MG63 (cell line): Measurements from ENCODE around the gene LMO2. TPM values are rescaled to one million over a fixed set of nuclear protein-coding genes. Genes with fewer than 3 reads are reported as not detected.
A peak's percentile ranks its signal among the peaks of the same experiment; 100 is the strongest.
"Not testable (repeated sequence)": the region's sequence is repeated elsewhere in the genome, so short reads cannot be mapped to it uniquely, and the experiment has no call there.

Source experiments
- DNase-seq: peaks from one replicate; pipeline ENCODE4 v3.0.0-alpha.2; 2020
- H3K27me3 ChIP-seq: fragments of 250-450 bp; sonication (Bioruptor Pico); 2 replicates; pipeline ENCODE4 v1.5.1; 2020; ENCODE audit warnings: mild to moderate bottlenecking, moderate library complexity
- H3K36me3 ChIP-seq: fragments of 250-450 bp; sonication (Bioruptor Pico); 2 replicates; pipeline ENCODE4 v1.5.1; 2020; ENCODE audit warnings: mild to moderate bottlenecking, moderate library complexity
- H3K4me3 ChIP-seq: fragments of 250-450 bp; sonication (Bioruptor Pico); 2 replicates; pipeline ENCODE4 v1.5.1; 2020; ENCODE audit warnings: mild to moderate bottlenecking, moderate library complexity
- H3K9me3 ChIP-seq: fragments of 250-450 bp; sonication (Bioruptor Pico); 2 replicates; pipeline ENCODE4 v1.5.1; 2020; ENCODE audit warnings: mild to moderate bottlenecking, moderate library complexity
- total RNA-seq: library from RNA; depleted of rRNA; stranded (reverse); fragments of >200 nt; shearing (Covaris generic); gene quantifications from 2 replicates; pipeline ENCODE4 v1.2.3, GENCODE V29; 2014; ENCODE audit warnings: low replicate concordance; rRNA removed

Gene LMO2
- total RNA-seq = not detected in 2 replicates

- DNase-seq = no peak
Measured at GRCh38 chr11:33891714-33892327, at the start of gene LMO2. Gene LMO2, minus strand, starts transcription at chr11:33892076. Its CDS starts 22,360 bp downstream, at chr11:33869716.

DNA sequence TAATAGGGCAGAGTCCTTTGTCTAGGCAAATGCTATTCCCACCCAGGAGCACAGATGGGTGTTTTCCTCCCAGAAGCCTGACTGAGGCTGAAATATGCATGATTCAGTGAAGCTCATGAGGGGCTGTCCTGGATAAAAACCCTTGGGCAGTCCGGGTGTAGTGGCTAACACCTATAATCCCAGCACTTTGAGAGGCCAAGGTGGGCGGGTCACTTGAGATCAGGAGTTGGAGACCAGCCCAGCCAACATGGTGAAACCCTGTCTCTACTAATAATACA lies 48.6 kb upstream of the LMO2 start:
- Histone ChIP-seq H3K4me3 (no peak overlapping the region), H3K27me3 (no peaks in the 10 kb centered on the region), H3K36me3 (no peaks in the 10 kb centered on the region), H3K9me3 (no peaks in the 10 kb centered on the region)
- DNase-seq = peak; percentile 66

More at GRCh38 chr11:33891714-33892327, at the start of gene LMO2:
- Histone ChIP-seq H3K9me3 (no peaks in the 10 kb centered on the region), H3K36me3 (no peaks in the 10 kb centered on the region), H3K4me3 (no peak within 1 kb of the TSS), H3K27me3 (no peaks in the 10 kb centered on the region)

GRCh38 chr11:33936725-33937604 lies 45.1 kb upstream of the LMO2 start:
- no peaks in the 10 kb centered on the region for H3K36me3 ChIP-seq
- DNase-seq = no peak
- no peaks in the 10 kb centered on the region for H3K27me3 ChIP-seq
- no peaks in the 10 kb centered on the region; the same call in none of the 2 replicates for H3K9me3 ChIP-seq
- H3K4me3 ChIP-seq = no peak overlapping the region

DNA sequence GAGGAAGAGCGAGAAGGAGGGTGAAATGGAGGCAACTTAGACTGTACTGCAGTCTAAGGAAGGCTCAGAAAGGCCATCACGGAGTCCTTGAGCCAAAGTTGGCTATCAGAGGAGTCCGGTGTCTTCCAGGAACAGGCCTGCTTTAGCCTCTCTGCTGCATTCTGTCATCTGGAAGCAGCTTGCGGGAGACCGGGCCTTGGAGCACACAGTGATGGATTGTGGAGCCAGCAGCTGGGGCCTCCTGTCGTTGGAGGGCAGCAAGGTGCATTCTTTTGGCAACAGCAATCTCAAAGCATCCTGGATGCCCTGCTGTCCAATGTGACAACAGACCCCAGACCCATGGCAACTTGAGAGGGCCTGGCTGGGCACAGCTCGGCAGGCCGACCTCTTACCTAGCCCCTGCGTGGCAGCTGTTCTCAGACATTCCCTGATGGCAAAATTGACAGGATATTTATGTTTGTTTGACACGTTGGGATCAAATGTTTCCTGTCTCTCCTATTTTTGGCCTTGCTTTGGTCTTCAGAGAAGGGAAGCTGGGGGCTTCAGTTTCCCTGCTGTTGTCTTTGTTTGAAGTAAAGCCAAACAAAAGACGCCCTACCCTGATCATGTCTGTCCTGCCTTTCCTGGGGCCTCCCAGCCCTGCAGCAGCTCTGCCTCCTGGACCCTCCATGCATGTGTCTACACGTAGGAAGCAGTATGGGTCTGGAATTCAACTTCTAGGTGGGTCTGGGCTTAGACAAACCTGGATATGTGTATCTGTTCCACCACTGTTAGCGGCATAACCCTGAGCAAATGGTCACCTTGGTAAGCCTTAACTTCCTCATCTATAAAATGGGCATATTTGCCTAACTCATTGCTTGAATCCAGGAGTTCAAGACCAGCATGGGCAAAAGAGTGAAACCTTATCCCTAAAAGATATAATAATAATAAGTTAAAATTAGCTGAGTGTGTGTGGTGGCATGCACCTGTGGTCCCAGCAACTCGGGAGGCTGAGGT lies 43.9 kb upstream of the LMO2 start:
- Histone ChIP-seq H3K9me3 (no peaks in the 10 kb centered on the region; the same call in none of the 2 replicates), H3K27me3 (no peaks in the 10 kb centered on the region), H3K36me3 (no peaks in the 10 kb centered on the region), H3K4me3 (no peak overlapping the region)
- DNase-seq = no peak

- no peaks in the 10 kb centered on the region for H3K27me3 ChIP-seq
- H3K9me3 ChIP-seq = no peaks in the 10 kb centered on the region; the same call in none of the 2 replicates
- no peaks in the 10 kb centered on the region for H3K36me3 ChIP-seq
- no peak for DNase-seq
- H3K4me3 ChIP-seq = no peak overlapping the region
Measured at GRCh38 chr11:33935005-33935404, 43.1 kb upstream of the LMO2 start.

- H3K36me3 ChIP-seq = no peaks in the 10 kb centered on the region
- H3K27me3 ChIP-seq = no peaks in the 10 kb centered on the region
- no peak overlapping the region for H3K4me3 ChIP-seq
- H3K9me3 ChIP-seq = no peaks in the 10 kb centered on the region; the same call in none of the 2 replicates
- no peak for DNase-seq
Measured at GRCh38 chr11:33934450-33934849, 42.6 kb upstream of the LMO2 start.

GRCh38 chr11:33933602-33934001 lies 41.7 kb upstream of the LMO2 start:
- Histone ChIP-seq H3K4me3 (no peak overlapping the region), H3K36me3 (no peaks in the 10 kb centered on the region), H3K9me3 (no peaks in the 10 kb centered on the region; the same call in none of the 2 replicates), H3K27me3 (no peaks in the 10 kb centered on the region)
- no peak for DNase-seq

DNA sequence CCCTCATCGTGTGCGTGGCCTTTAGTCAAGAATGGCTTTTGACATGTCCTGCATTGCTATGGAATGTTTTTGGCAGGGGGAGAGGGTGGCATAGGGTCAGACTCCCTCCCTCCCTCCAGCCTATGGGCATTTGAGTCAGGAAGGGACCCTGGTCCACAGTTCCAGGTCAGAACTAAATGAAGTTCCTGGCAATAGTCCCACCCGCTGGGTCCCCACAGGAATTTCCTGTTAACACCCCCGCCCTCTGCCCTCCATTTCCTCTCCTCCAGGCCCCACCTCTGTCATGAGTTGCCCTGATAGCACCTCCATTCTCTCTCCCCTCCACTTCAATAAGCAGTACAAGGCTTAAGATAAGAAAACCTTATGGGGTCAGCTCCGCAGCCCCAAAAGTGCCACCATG lies 40.8 kb upstream of the LMO2 start:
- no peaks in the 10 kb centered on the region for H3K36me3 ChIP-seq
- H3K9me3 ChIP-seq = no peaks in the 10 kb centered on the region; the same call in none of the 2 replicates
- no peak overlapping the region for H3K4me3 ChIP-seq
- no peak for DNase-seq
- no peaks in the 10 kb centered on the region for H3K27me3 ChIP-seq

DNA sequence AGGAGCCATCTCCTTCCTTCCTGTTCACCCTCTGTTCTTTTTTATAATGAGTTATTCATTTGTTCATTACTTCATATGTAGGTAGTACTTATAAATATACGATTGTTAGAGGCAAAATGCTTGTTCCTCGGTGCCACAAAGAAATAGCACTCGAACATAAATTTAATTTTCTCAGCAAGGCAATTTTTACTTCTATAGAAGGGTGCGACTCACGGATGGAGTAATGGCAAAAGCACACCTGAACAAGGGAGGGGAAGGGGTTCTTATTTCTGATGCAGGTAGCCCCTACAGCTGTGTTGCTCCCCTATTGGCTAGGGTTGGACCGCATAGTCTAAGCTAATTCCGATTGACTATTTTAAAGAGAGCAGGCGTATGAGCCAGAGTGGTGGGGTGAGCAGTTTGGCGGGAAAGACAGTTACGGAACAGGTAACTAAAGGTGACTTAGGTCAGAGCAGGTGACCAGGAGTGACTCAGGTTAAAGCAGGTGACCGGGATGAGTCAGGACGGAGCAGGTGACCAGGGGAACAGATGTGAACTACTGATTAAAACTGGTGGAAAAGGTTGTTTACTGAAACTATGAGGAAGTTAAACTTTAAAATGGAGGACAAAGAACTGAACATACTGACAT lies 40.0 kb upstream of the LMO2 start:
- DNase-seq, H3K36me3 ChIP-seq, H3K9me3 ChIP-seq, H3K27me3 ChIP-seq, H3K4me3 ChIP-seq: not testable (repeated sequence)

DNA sequence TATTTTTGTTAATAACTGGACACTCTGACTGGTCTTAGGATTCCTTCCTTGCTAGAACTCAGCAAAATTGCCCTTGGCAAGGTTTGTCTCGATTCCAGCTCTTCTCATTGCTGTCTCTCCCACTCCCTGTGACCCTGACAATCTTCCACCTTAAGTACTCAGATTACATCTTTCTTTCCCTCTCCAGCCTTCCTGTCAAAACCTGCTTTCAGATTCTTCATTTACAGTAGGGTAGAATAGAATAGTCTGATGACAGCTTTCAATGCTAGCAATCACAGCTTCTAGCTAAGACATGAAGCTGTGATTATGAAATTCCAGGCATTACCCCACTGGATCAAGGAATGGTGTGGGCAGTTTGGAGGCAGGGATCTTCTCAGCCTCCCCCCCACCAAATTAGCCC lies 39.2 kb upstream of the LMO2 start:
- no peak for DNase-seq
- no peaks in the 10 kb centered on the region; the same call in none of the 2 replicates for H3K9me3 ChIP-seq

GRCh38 chr11:33930317-33931021 lies 38.6 kb upstream of the LMO2 start:
- DNase-seq = no peak
- Histone ChIP-seq H3K4me3 (no peak overlapping the region), H3K9me3 (no peaks in the 10 kb centered on the region; the same call in none of the 2 replicates), H3K27me3 (no peaks in the 10 kb centered on the region), H3K36me3 (no peaks in the 10 kb centered on the region)

More for the DNA sequence above, 39.2 kb upstream of the LMO2 start:
- Histone ChIP-seq H3K27me3 (no peaks in the 10 kb centered on the region), H3K4me3 (no peak overlapping the region), H3K36me3 (no peaks in the 10 kb centered on the region)

- no peak for DNase-seq
- H3K9me3 ChIP-seq = no peaks in the 10 kb centered on the region; the same call in none of the 2 replicates
- H3K27me3 ChIP-seq = 0 out of 2 replicates have a peak, but pooled peaks cover 2% of the 10 kb centered on the region
- H3K36me3 ChIP-seq = no peaks in the 10 kb centered on the region
- H3K4me3 ChIP-seq = no peak overlapping the region
Measured at GRCh38 chr11:33928564-33928963, 36.7 kb upstream of the LMO2 start.

DNA sequence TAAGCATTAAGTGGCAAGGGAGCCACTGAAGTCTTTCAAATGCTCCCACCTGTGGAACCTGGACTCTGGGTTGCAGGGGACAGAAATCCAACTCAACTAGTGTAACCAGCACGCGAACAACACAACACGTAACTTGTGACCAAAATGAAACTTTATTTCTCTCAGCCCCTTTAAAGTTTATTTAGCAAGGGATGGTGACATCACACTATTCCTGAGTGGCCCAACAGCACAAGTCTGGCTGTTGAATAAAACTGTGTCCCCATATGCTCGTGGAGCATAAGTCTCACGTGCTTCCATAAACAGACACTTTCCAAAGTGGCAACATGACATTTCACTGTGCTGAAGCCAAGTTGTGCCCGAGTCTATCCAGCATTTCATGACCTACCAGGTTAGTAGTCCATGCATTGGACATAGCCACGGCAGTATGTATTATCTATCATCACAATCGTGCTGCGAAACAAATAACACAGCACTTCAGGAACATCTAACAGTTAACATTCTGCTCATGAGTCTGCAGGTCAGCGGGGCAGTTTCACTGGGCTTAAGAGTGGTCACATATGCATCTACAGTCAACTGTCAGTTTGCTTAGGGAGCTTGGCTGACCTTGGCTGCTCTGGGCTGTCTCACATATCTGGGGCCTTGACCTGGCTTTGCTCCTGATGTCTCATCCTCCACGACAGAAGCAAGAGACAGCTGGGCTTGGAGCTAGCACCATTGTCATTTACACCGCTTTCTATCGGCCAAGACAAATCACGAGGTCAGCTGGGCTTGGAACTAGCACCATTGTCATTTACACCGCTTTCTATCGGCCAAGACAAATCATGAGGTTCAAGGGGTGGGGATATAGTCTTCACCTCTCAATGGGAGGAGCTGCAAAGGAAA lies 35.0 kb upstream of the LMO2 start:
- peaks cover 11% of the 10 kb centered on the region for H3K27me3 ChIP-seq
- no peak overlapping the region for H3K4me3 ChIP-seq
- H3K9me3 ChIP-seq = no peaks in the 10 kb centered on the region; the same call in 1 of the 2 replicates
- no peaks in the 10 kb centered on the region for H3K36me3 ChIP-seq
- no peak for DNase-seq

DNA sequence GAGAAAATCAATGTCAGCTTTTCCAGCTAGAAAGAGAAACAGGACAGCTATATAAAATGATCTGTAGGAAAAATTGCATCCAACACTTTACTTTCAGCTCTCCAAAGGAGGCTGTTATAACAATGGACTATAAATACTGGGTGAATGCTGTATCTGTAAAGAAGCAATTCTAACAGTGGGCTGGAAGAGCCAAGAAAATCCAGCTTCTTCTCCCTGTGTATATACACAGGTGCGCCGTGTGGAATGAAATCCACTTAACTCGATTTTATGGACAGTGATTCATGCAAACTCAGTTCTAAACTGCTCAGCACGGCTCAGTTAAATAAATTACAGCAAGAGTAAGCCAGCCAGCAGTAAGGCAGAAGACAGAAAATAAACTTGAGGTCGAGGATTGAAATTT lies 32.5 kb upstream of the LMO2 start:
- H3K36me3 ChIP-seq = no peaks in the 10 kb centered on the region
- no peaks in the 10 kb centered on the region for H3K9me3 ChIP-seq
- H3K27me3 ChIP-seq = peaks cover 11% of the 10 kb centered on the region
- no peak overlapping the region for H3K4me3 ChIP-seq
- no peak for DNase-seq

DNA sequence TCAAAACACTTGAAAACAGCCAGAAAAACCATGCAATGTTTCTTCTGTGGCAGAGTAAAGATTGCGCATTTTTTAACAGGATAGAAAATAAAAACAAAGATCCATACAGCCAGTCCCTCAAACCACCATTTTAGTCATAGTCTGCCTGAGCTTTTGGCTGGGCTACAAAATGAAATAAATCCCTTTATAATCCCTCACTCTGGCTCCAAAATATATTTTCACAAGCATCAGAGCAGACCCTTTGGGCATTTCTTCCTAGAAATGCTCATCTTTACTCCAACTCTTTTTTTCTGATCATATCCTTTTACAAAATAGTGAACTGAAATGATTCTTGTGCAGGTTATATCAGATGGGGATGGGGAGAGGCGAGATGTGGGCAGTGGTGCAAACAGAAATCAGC lies 31.8 kb upstream of the LMO2 start:
- H3K27me3 ChIP-seq = peaks cover 11% of the 10 kb centered on the region
- H3K4me3 ChIP-seq = no peak overlapping the region
- no peaks in the 10 kb centered on the region for H3K36me3 ChIP-seq
- DNase-seq = no peak
- no peaks in the 10 kb centered on the region for H3K9me3 ChIP-seq
